ENCODE results near the gene SEMA3D. TPM values are rescaled to one million over a fixed set of nuclear protein-coding genes. Genes with fewer than 3 reads are reported as not detected.

The SEMA3D gene
- 3.2 and 3.8 TPM in 2 replicates for total RNA-seq

DNA sequence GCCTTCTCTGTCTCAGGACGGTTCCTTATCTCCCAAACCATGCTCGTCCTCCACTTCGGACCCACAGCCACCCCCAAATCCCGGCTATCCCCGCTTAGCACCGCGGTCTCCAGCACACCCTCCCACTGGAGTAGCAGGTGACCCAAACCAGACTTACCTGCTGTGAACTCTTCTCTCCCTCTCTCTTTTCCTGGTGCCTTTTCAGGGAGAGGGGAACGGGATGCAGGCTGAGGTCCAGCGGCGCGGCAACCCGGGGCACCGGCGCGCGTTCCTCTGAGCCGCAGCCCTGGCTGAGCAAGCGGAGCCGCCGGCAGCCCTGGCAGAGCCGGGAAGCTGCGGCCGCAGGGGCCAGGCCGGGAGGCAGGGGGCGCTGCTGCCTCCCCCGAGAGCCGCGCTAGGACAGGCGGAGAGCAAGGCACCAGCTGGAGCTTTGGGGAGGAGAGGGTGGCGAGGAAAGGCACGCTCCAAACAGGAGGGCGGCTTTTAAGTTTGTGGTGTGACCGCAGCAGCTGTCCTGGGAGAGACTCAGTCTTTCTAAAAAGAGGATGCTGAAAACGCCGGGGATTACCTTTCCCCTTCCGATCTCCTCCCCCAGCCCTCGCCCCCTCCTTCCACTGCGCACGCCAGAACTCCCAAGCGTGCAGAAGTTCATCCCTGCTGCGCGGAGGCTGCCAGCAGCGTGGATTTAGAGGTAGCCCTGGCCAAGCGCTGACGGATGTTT is at the start of gene SEMA3D:
Gene SEMA3D (minus strand): TSS at position 536 of the 721 bp plus-strand sequence. CDS start 65,165 bp downstream, outside the sequence.

All from mammary microvascular endothelial cell (primary cell).